ENCODE measurements around the gene CD79B.

Gene CD79B
- total RNA-seq = 2.8 to 7.2 reads per million in 2 experiments

GRCh38 chr17:63931981-63932561 lies at the start of gene CD79B:
CD79B (minus strand) TSS chr17:63932331; CDS start chr17:63932261, 70 bp downstream.
- no peak for DNase-seq (ENCODE audit: low read depth)

- DNase-seq (ENCODE audit: low read depth) = no peak
Observed at GRCh38 chr17:63978272-63979200, 46.4 kb upstream of the CD79B start.

- no peak for DNase-seq (ENCODE audit: low read depth)
Observed at GRCh38 chr17:63976702-63977101, 44.6 kb upstream of the CD79B start.

- no peak for DNase-seq (ENCODE audit: low read depth)
Observed at GRCh38 chr17:63975541-63976092, 43.5 kb upstream of the CD79B start.

- DNase-seq (ENCODE audit: low read depth) = no peak
Observed at GRCh38 chr17:63974594-63975192, 42.6 kb upstream of the CD79B start.

- no peak for DNase-seq (ENCODE audit: low read depth)
Observed at GRCh38 chr17:63973930-63974593, 41.9 kb upstream of the CD79B start.

- DNase-seq (ENCODE audit: low read depth) = no peak
Observed at GRCh38 chr17:63973247-63973646, 41.1 kb upstream of the CD79B start.

- no peak for DNase-seq (ENCODE audit: low read depth)
Observed at GRCh38 chr17:63972796-63973195, 40.7 kb upstream of the CD79B start, which contains the start of gene SCN4A. SCN4A (minus strand) TSS chr17:63972918; CDS start chr17:63972841, 77 bp downstream.

GRCh38 chr17:63969278-63969677 lies 37.1 kb upstream of the CD79B start:
- DNase-seq (ENCODE audit: low read depth) = no peak

- no peak for DNase-seq (ENCODE audit: low read depth)
Observed at GRCh38 chr17:63967953-63968352, 35.8 kb upstream of the CD79B start.

- no peak for DNase-seq (ENCODE audit: low read depth)
Observed at GRCh38 chr17:63966646-63967264, 34.6 kb upstream of the CD79B start.

GRCh38 chr17:63963123-63963522 lies 31.0 kb upstream of the CD79B start:
- no peak for DNase-seq (ENCODE audit: low read depth)

GRCh38 chr17:63962298-63962744 lies 30.2 kb upstream of the CD79B start:
- no peak for DNase-seq (ENCODE audit: low read depth)

GRCh38 chr17:63961355-63962212 lies 29.5 kb upstream of the CD79B start:
- peak; percentile 20 for DNase-seq (ENCODE audit: low read depth)

GRCh38 chr17:63960430-63960829 lies 28.3 kb upstream of the CD79B start:
- DNase-seq (ENCODE audit: low read depth) = no peak

GRCh38 chr17:63960006-63960405 lies 27.9 kb upstream of the CD79B start:
- no peak for DNase-seq (ENCODE audit: low read depth)

GRCh38 chr17:63956296-63956920 lies 24.3 kb upstream of the CD79B start:
- no peak for DNase-seq (ENCODE audit: low read depth)

GRCh38 chr17:63955791-63956190 lies 23.7 kb upstream of the CD79B start:
- no peak for DNase-seq (ENCODE audit: low read depth)

- no peak for DNase-seq (ENCODE audit: low read depth)
Observed at GRCh38 chr17:63955232-63955631, 23.1 kb upstream of the CD79B start.

Measured in T follicular helper cell (primary cell).